ENCODE results near the gene JMJD4. TPM values are rescaled to one million over a fixed set of nuclear protein-coding genes. Genes with fewer than 3 reads are reported as not detected.

The JMJD4 gene
- total RNA-seq, 4 donors from 2014 or later, result 22.7 to 33.9 (median 25.1) TPM

DNA sequence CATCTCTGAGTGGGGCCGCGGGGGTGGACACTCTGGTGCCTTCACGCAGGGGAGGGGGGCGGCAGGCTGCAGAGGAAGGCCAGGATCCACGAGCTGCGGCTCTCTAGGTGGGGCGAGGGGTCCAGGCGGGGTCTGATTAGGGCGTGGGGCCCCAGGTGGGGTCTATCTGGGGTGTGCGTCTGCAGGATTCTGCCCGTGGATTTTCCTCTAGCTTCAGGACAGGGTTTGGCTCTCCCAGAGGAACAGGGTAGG is 6.3 kb downstream of the JMJD4 start:
- DNase-seq (ENCODE audit: low spot score) (no peak), ATAC-seq (ENCODE audit: low FRiP score) (peak; percentile 24)
- TF ChIP-seq, protein P1, sequence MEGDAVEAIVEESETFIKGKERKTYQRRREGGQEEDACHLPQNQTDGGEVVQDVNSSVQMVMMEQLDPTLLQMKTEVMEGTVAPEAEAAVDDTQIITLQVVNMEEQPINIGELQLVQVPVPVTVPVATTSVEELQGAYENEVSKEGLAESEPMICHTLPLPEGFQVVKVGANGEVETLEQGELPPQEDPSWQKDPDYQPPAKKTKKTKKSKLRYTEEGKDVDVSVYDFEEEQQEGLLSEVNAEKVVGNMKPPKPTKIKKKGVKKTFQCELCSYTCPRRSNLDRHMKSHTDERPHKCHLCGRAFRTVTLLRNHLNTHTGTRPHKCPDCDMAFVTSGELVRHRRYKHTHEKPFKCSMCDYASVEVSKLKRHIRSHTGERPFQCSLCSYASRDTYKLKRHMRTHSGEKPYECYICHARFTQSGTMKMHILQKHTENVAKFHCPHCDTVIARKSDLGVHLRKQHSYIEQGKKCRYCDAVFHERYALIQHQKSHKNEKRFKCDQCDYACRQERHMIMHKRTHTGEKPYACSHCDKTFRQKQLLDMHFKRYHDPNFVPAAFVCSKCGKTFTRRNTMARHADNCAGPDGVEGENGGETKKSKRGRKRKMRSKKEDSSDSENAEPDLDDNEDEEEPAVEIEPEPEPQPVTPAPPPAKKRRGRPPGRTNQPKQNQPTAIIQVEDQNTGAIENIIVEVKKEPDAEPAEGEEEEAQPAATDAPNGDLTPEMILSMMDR (IDR thresholded peaks at IDR 0.05), result no peak

DNA sequence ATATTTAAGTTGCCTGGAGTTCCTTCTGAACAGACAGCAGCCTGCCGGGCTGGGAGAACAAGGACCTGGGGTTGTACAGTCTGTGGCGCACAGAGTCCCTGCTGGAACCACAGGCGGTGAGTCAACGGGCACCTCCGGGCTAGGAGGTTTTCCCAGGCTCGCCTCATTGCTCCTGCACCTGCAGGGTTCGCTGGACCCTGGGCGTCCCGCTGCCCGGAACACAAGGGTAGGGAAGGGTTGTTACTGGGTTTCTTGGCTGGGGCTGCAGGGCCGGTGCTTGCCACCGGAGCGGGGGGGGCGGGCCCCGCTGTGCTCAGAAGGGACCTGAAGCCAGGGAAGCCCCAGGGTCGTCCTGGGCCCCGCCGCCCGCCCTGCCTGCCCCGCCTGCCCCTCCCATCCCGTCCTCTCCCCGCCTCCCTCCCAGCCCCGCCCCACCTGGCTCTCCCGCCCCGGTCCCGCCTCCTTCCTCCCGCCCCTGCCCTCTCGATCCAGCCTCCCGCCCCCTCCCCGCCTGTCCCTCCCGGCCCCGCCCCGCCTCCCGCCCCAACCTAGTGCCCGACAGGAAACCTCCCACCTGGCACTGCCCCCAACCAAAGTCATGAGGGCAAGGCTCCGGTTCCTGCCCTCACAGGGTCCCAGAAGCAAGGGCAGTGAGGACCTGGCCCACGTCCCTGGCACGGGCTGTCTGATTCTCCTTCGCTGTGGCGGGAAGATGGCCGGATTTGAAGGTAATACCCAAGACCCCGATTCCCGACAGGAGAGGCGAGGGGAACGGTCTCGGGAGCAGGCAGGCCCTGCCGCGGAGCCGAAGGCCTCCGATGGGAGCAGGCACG is 6.8 kb downstream of the JMJD4 start:
- peak; percentile 41 for DNase-seq (ENCODE audit: low spot score)
- TF ChIP-seq, protein P1 (IDR thresholded peaks at IDR 0.05), result no peak
- peak; percentile 78 for ATAC-seq (ENCODE audit: low FRiP score)

DNA sequence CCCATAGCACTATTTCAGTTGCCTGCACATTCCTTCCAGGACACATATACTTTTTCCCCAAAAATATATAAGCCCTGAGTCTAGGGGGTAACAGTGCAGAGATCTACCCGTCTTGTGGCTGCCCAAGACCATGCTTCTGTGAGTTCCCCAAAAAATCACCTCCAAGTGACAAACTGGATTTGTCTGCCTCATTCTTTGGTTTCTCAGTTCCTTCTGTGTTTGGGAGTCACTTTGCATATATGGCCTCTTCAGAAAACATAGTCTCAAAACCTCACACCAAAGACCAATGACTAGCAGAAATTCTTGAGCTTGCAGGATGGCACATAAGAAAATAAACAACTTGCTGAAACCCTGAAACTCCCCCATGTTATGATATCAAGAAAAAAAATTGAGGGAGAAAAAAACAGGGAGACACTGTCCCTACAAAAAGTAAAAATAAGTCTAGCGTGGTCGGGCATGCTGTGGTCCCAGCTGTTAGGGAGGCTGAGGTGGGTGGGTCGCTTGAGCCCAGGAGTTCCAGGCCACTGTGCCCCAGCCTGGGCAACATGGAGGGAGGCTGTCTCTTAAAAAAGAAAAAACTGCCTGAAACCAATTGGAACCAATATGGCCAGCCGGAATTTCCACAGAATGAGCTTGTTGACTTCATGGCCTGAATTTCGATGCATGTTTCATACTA is 8.0 kb downstream of the JMJD4 start:
- DNase-seq (ENCODE audit: low spot score) (no peak), ATAC-seq (ENCODE audit: low FRiP score) (no peak)

DNA sequence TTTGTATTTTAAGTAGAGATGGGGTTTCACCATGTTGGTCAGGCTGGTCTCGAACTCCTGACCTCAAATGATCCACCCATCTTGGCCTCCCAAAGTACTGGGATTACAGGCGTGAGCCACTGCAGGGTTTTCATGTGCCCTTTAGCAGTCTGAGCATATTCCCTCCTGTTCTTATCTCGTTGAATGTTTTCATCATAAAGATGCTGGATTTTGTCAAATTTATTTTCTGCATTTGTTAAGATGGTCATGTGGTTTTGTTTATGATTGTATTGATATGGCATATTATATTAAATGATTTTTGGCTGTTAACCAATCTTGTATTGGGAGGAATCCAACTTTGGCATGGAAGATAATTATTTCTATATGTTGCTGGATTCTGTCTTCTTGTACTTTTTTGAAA is 8.8 kb downstream of the JMJD4 start:
- no peak for DNase-seq (ENCODE audit: low spot score)
- no peak for ATAC-seq (ENCODE audit: low FRiP score)

More for the DNA sequence above, 8.0 kb downstream of the JMJD4 start:
- TF ChIP-seq, protein P1 (IDR thresholded peaks at IDR 0.05), result no peak

DNA sequence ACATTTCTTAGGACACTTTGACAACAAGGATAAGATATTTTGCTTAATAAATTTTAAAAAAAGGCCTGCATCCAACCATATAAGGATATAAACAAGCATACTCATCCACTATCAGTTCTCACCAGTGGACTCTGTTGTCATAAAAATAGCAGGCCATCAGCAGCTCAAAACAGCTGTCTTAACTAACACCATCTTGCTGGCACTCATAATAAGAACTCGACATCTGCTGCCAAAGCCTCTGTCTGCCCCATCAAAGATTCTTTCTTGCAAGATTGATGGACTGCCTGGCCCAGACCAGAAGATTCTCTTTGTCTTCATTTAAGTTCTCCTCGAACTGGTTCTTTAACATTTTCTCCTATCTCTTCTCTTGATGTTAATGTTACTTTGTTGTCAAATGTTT is 10.1 kb downstream of the JMJD4 start:
- ATAC-seq (ENCODE audit: low FRiP score) (no peak), DNase-seq (ENCODE audit: low spot score) (no peak)
- TF ChIP-seq, protein P1 (IDR thresholded peaks at IDR 0.05), result no peak

More for the DNA sequence above, 8.8 kb downstream of the JMJD4 start:
- TF ChIP-seq, protein P1 (IDR thresholded peaks at IDR 0.05), result no peak

DNA sequence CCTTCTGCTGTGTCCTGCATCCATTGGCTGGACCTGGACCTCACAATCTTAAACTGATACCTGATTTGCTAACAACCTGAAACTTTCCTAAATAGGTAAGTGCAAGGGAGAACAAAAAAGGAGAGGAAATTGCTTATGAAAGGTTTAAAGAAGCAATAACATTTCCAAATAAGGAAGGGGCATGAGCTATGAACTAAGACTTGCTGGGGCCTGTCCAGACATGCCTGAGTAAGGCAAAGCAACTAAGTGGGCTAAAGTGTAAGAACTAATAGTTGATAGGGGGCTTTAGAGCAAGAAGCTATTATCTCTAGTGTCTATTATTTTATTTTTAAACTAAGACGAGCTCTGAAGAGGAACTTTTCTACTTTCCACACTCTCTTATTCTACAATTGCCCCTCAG is 11.6 kb downstream of the JMJD4 start:
- TF ChIP-seq, protein P1 (IDR thresholded peaks at IDR 0.05), result no peak
- DNase-seq (ENCODE audit: low spot score) (no peak), ATAC-seq (ENCODE audit: low FRiP score) (no peak)

DNA sequence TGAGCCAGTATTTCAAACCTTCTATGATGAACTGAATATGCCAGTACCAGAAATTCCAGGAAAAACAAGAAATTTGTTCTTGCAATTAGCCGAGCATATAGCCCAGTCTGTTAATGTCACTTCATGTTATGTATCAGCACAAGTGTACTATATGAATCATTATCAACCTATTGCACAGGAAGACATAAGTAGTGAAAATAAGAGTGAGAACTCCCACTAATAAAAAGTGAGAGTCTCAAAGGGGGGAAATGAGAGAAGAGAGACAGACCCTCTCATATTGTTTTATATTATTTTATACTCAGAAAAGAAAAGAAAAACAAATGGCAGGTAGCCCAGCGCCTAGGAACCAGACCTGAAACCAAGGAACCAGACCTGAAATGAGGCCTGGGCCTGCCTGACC is 16.2 kb downstream of the JMJD4 start:
- no peak for DNase-seq (ENCODE audit: low spot score)
- ATAC-seq (ENCODE audit: low FRiP score), result no peak
- TF ChIP-seq, protein P1 (IDR thresholded peaks at IDR 0.05), result no peak

Measured in omental fat pad (tissue), 4 donors.